Fibroblast of the aortic adventitia (primary cell): ENCODE measurements around the gene SMOC2. TPM values are rescaled to one million over a fixed set of nuclear protein-coding genes. Genes with fewer than 3 reads are reported as not detected.

ENCODE experiments used
- DNase-seq: peaks from one replicate; pipeline ENCODE4 v3.0.0-alpha.2; 2010; ENCODE audit warnings: low read depth
- H3K4me3 ChIP-seq: 2 replicates; pipeline ENCODE4 v1.5.1; 2011; ENCODE audit warnings: low read depth, mild to moderate bottlenecking, control low read depth, low read length, moderate library complexity
- total RNA-seq: library from RNA; depleted of rRNA; stranded (reverse); fragments of >200 nt; gene quantifications from 2 replicates; pipeline ENCODE4 v1.2.3, GENCODE V29; 2012; ENCODE audit warnings: low replicate concordance
- TF ChIP-seq, protein P1 (sequence below): IDR thresholded peaks from 2 replicates; pipeline ENCODE4 v1.5.1; 2011; ENCODE audit warnings: mild to moderate bottlenecking, low read length, control low read depth, inconsistent platforms; ENCODE audit not compliant: insufficient read depth

SMOC2 gene
- total RNA-seq, 1 donor, result 0.09 TPM

DNA sequence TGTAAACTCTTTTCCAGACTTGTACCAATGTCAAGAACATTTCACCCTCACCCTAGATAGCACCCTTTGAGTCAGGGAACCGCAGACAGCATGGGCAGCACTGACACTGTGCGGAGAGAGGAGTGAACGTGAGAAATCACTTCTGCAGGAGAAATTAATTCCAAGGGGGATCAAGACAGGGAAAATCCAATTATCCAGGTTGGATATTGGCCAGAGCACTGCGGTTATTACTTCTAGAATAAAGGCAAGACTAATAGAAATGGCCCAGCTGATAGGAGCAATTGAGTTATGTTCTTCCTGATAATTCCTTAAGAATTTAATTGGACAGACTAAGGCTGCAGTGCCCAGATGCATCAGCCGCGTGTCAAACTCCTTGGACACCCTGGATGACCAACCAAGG, 179.6 kb downstream of the SMOC2 start:
- H3K4me3 ChIP-seq, result no peak overlapping the region
- DNase-seq, result no peak
- TF ChIP-seq, protein P1, sequence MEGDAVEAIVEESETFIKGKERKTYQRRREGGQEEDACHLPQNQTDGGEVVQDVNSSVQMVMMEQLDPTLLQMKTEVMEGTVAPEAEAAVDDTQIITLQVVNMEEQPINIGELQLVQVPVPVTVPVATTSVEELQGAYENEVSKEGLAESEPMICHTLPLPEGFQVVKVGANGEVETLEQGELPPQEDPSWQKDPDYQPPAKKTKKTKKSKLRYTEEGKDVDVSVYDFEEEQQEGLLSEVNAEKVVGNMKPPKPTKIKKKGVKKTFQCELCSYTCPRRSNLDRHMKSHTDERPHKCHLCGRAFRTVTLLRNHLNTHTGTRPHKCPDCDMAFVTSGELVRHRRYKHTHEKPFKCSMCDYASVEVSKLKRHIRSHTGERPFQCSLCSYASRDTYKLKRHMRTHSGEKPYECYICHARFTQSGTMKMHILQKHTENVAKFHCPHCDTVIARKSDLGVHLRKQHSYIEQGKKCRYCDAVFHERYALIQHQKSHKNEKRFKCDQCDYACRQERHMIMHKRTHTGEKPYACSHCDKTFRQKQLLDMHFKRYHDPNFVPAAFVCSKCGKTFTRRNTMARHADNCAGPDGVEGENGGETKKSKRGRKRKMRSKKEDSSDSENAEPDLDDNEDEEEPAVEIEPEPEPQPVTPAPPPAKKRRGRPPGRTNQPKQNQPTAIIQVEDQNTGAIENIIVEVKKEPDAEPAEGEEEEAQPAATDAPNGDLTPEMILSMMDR, result no peak

DNA sequence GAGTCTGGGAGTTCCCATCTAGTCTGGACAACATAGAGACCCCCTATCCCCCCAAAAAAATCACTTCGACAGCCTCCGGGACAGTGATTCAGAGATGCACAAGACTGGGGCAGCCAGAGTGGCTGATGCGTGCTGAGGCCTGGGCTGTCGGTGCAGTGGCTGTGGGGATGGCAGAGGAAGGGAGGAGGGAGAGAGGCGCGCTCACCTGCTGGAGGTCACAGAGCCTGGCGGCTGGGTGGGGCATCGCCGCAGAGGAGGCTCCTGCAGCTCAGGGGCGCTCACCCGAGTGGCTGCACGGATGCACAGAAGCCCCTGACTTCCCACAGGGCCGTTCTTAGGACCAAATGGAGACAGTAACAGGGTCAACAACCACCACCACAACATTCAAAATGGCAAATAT, 182.8 kb downstream of the SMOC2 start:
- no peak overlapping the region for H3K4me3 ChIP-seq
- no peak for DNase-seq
- TF ChIP-seq, protein P1, result no peak

DNA sequence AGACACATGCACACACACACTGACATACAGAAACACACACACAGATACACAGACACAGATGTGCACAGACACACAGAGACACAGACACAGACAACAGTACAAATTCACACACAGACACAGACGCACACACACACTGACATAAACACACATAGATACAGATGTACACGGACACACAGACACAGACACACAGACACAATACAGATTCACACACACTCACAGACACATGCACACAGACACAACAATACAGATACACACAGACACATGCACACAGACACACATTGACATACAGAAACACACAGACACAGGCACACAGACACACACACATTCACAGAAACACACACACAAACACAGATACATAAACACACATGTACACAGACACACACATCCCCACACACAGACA, 183.6 kb downstream of the SMOC2 start:
- DNase-seq, result no peak
- TF ChIP-seq, protein P1, result no peak
- H3K4me3 ChIP-seq, result no peak overlapping the region

DNA sequence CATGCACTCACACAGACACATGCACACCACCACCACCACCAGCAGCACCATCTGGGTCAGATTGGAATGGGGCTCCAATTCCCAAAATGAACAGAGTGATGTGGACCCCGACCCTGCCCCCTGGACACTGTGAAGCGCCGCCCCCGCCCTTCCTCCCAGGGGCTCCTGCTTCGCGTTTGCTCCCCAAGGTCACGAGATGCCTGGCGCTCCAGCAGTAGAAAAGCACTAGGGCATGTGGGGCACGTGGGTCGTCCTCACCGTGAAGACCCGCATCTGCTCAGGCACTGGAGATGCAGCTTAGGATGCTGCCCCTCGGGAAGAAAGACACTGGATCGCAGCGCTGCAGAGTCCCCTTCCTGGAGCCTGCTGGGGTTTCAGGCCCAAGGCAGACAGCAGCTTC, 184.0 kb downstream of the SMOC2 start:
- no peak for DNase-seq

DNA sequence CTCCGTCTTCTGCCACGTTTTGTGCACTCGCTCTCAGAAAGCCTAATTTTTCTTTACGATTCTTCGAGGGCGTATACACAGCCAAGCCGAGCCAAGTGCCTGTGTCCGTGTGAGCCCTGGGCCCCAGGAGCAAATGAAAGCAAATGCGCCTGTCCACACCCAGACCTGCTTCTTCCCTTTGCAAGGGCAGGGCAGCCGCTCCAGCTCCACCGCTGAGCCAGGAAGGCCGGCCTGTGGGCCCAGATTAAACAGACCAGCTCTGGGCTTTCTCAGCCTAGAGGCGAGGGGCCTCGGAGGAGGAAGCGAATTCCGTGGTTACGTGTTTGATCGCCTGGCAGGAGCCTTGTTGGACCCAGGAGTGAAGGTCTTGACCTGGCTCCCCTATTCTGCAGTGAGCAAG, 184.6 kb downstream of the SMOC2 start:
- H3K4me3 ChIP-seq, result no peak overlapping the region
- TF ChIP-seq, protein P1, result no peak
- DNase-seq, result no peak

More for the DNA sequence above, 184.0 kb downstream of the SMOC2 start:
- H3K4me3 ChIP-seq, result no peak overlapping the region
- TF ChIP-seq, protein P1, result no peak

DNA sequence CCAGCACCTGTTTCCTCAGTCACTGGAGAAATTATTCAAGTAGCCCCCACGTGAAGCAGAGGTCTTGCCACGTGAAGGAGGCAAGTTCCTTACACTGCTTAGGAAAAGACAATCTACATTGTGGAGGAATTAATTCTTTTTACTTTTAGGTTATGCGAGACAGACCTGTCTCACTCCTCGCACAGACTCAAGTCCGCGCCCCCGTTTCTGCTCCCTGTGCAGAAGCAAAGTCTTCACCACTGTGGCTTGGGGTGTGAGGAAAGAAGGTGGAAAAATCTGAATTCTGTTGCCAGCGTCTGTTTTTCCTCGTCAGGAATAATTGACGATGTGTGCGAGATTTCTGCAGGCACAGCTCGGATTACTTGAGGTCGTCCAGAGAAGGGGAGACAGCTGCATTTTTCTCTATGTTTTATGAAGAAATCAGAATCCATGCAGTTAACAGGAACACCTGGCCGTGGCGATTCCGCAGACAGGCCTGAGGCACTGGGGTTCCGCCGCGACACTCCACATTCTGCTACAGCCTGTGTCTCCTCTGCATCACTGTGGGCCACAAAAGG, 185.1 kb downstream of the SMOC2 start:
- DNase-seq, result no peak

More for the DNA sequence above, 185.1 kb downstream of the SMOC2 start:
- no peak overlapping the region for H3K4me3 ChIP-seq
- TF ChIP-seq, protein P1, result no peak
